Left renal pelvis (tissue), 4 donors: ENCODE measurements around the gene PCDHA9. TPM values are rescaled to one million over a fixed set of nuclear protein-coding genes. Genes with fewer than 3 reads are reported as not detected.
"Not testable (repeated sequence)": the region's sequence is repeated elsewhere in the genome, so short reads cannot be mapped to it uniquely, and the experiment has no call there.

ENCODE experiments used
- DNase-seq, 4 donors: peaks; one replicate each; pipeline ENCODE4 v3.0.0-alpha.2; 2013; ENCODE audit warnings: low read depth in 4 of 4, low spot score in 3 of 4
- polyA plus RNA-seq, 4 donors: library from polyadenylated mRNA; unstranded; fragments of 120-200 nt; gene quantifications; one replicate each; pipeline ENCODE4 v1.2.1, GENCODE V29; 2013; ENCODE audit not compliant: insufficient read length in 4 of 4

The PCDHA9 gene
- polyA plus RNA-seq, 4 donors: 0.03 to 0.12 (median 0.06) TPM; not detected in 1

GRCh38 chr5:140834439-140835008 is 13.7 kb upstream of the PCDHA9 start:
- DNase-seq: not testable (repeated sequence)

GRCh38 chr5:140835622-140836510 is 12.3 kb upstream of the PCDHA9 start:
- DNase-seq: no peak

GRCh38 chr5:140840978-140841962 is 6.9 kb upstream of the PCDHA9 start, which contains the start of gene PCDHA8:
Gene PCDHA8, plus strand, starts transcription at chr5:140841187. Its CDS starts 135 bp downstream, at chr5:140841322.
- DNase-seq: no peak

- DNase-seq: no peak
Measured at GRCh38 chr5:140842798-140843733, 5.1 kb upstream of the PCDHA9 start.

- DNase-seq: not testable (repeated sequence)
Measured at GRCh38 chr5:140849831-140850634, 1.9 kb downstream of the PCDHA9 start.

- no peak for DNase-seq
Measured at GRCh38 chr5:140855772-140856674, 7.8 kb downstream of the PCDHA9 start, which contains the start of gene PCDHA10. Gene PCDHA10, plus strand, starts transcription at chr5:140855897. Its CDS starts 152 bp downstream, at chr5:140856049.

- no peak for DNase-seq
Measured at GRCh38 chr5:140857177-140857986, 9.2 kb downstream of the PCDHA9 start.

- no peak for DNase-seq
Measured at GRCh38 chr5:140857987-140858240, 9.7 kb downstream of the PCDHA9 start.

- DNase-seq: no peak
Measured at GRCh38 chr5:140862441-140863295, 14.5 kb downstream of the PCDHA9 start.

- no peak for DNase-seq
Measured at GRCh38 chr5:140868721-140869554, 20.8 kb downstream of the PCDHA9 start, which contains the start of gene PCDHA11. Gene PCDHA11, plus strand, starts transcription at chr5:140868957. Its CDS starts 147 bp downstream, at chr5:140869104.

- DNase-seq: no peak
Measured at GRCh38 chr5:140869555-140869886, 21.3 kb downstream of the PCDHA9 start.

- no peak for DNase-seq
Measured at GRCh38 chr5:140870221-140871201, 22.3 kb downstream of the PCDHA9 start.

GRCh38 chr5:140875085-140876065 is 27.2 kb downstream of the PCDHA9 start, which contains the start of gene PCDHA12:
Gene PCDHA12, plus strand, starts transcription at chr5:140875308. Its CDS starts 165 bp downstream, at chr5:140875473.
- no peak for DNase-seq
